ENCODE data around the gene C18orf63.

GRCh38 chr18:74375999-74376398 lies 60.4 kb downstream of the C18orf63 start:
- TF ChIP-seq CTCF (tag by site-specific recombination; IDR thresholded peaks at IDR 0.05) (no peak), ZNF677 (tag by site-specific recombination; IDR thresholded peaks at IDR 0.05) (no peak), KLF1 (tag by site-specific recombination; IDR thresholded peaks at IDR 0.05) (no peak), ZNF510 (tag by site-specific recombination; IDR thresholded peaks at IDR 0.05; ENCODE audit: insufficient replicate concordance) (no peak), ZNF335 (tag by site-specific recombination; conservative IDR thresholded peaks at IDR 0.05) (no peak), ZNF843 (tag by site-specific recombination; IDR thresholded peaks at IDR 0.05) (no peak), ZNF274 (IDR thresholded peaks at IDR 0.05; ENCODE audit: low read length) (no peak), ZNF274 (tag by site-specific recombination; IDR thresholded peaks at IDR 0.05; ENCODE audit: borderline replicate concordance) (no peak), GLI4 (tag by site-specific recombination; IDR thresholded peaks at IDR 0.05) (no peak), SP2 (tag by site-specific recombination; IDR thresholded peaks at IDR 0.05) (no peak), ZNF701 (tag by site-specific recombination; IDR thresholded peaks at IDR 0.05) (no peak), ZNF792 (tag by site-specific recombination; IDR thresholded peaks at IDR 0.05) (no peak)
- TF ChIP-seq, protein P1, sequence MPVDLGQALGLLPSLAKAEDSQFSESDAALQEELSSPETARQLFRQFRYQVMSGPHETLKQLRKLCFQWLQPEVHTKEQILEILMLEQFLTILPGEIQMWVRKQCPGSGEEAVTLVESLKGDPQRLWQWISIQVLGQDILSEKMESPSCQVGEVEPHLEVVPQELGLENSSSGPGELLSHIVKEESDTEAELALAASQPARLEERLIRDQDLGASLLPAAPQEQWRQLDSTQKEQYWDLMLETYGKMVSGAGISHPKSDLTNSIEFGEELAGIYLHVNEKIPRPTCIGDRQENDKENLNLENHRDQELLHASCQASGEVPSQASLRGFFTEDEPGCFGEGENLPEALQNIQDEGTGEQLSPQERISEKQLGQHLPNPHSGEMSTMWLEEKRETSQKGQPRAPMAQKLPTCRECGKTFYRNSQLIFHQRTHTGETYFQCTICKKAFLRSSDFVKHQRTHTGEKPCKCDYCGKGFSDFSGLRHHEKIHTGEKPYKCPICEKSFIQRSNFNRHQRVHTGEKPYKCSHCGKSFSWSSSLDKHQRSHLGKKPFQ (tag by site-specific recombination; IDR thresholded peaks at IDR 0.05), result no peak
